T-helper 2 cell treated with Interferon-gamma antibody and Interleukin-4, amounts not matched to agents 5 μg/mL and 100 μg/mL, for 36 hours (primary cell): ENCODE measurements around the gene PEPD.

Experiments used
- DNase-seq: peaks from one replicate; pipeline ENCODE4 v3.0.0; 2021; ENCODE audit warnings: low spot score
- H3K27ac Mint-ChIP-seq: one replicate; pipeline ENCODE4 v1.8.0; 2021; ENCODE audit warnings: mild to moderate bottlenecking, mixed read lengths
- H3K27me3 Mint-ChIP-seq: one replicate; pipeline ENCODE4 v1.8.0; 2021; ENCODE audit warnings: low read depth, mixed read lengths
- H3K36me3 Mint-ChIP-seq: one replicate; pipeline ENCODE4 v1.8.0; 2021; ENCODE audit warnings: low read depth, mixed read lengths
- H3K4me1 Mint-ChIP-seq: one replicate; pipeline ENCODE4 v1.8.0; 2021; ENCODE audit warnings: low read depth, mixed read lengths
- H3K4me3 Mint-ChIP-seq: one replicate; pipeline ENCODE4 v1.8.0; 2022; ENCODE audit warnings: mild to moderate bottlenecking, moderate library complexity, mixed read lengths
- H3K9me3 Mint-ChIP-seq: one replicate; pipeline ENCODE4 v1.8.0; 2021; ENCODE audit warnings: mixed read lengths

The PEPD gene

DNA sequence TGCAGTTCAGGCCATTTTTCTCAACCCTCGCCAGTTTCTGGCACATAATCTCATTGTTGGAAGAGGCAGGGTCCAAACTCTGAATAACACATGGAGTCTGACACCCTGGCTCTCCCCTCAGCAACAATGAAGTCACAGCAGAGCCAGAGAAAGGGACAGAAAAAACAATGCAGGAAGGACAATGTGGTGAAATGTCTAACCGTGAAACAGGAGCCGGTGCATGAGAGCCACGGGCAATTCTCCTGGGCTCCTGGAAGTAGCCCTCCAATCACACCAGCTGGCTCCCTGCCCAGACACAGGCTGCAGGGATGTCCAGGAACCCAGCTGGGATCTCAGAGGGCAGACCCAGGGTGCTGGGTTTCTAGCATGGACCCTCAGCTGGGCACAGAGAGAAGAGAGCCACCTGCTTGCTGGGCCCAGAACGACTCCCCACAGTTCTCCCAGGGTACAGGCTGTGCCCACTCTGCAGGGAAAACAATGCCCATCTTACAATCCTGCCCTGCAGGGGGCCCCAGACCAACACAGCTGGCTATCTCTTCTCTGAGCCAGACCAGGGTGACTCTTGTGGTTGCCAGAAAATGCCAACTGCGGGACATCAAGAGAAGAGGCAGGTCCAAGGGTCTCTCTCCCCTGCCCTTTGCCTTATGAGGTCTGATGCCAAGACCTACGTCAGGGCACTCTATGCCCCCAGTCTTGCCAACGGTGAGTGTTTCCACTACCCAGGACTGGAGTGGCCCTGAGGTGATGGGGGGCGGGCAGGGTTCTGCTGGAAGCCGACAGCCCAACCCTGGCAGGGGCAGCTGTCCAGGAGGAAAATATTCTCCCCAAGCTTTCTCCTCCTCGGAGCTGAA is 83.5 kb downstream of the PEPD start:
- Mint-ChIP-seq H3K9me3 (no peaks in the 10 kb centered on the region), H3K27me3 (no peaks in the 10 kb centered on the region)
- DNase-seq, result no peak

DNA sequence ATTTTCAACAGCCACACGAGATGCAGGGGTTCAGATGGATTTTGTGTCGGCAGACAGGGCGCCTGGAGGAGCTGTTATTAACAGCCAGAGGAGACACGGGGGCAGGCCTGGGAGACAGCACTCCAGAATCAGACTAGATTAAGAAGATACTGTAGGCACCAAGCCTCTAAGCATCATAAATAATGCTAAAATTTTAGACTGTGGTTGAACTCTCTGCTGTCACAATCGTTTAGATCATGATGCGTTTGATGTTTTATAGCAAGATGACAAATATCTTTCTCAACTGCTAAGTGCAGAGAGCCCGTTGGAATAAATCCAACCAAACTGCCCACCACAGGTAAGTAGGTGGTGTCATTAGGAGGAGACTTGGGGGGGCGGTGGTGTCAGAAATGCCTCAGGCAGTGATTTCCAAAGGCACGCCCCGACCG is 84.2 kb downstream of the PEPD start:
- Mint-ChIP-seq H3K27ac (no peak overlapping the region), H3K27me3 (no peaks in the 10 kb centered on the region), H3K9me3 (no peaks in the 10 kb centered on the region), H3K4me3 (no peak overlapping the region), H3K4me1 (no peaks in the 10 kb centered on the region), H3K36me3 (no peaks in the 10 kb centered on the region)
- DNase-seq, result no peak

More for the DNA sequence above, 83.5 kb downstream of the PEPD start:
- Mint-ChIP-seq H3K4me1 (no peaks in the 10 kb centered on the region), H3K27ac (no peak overlapping the region), H3K4me3 (no peak overlapping the region), H3K36me3 (no peaks in the 10 kb centered on the region)

DNA sequence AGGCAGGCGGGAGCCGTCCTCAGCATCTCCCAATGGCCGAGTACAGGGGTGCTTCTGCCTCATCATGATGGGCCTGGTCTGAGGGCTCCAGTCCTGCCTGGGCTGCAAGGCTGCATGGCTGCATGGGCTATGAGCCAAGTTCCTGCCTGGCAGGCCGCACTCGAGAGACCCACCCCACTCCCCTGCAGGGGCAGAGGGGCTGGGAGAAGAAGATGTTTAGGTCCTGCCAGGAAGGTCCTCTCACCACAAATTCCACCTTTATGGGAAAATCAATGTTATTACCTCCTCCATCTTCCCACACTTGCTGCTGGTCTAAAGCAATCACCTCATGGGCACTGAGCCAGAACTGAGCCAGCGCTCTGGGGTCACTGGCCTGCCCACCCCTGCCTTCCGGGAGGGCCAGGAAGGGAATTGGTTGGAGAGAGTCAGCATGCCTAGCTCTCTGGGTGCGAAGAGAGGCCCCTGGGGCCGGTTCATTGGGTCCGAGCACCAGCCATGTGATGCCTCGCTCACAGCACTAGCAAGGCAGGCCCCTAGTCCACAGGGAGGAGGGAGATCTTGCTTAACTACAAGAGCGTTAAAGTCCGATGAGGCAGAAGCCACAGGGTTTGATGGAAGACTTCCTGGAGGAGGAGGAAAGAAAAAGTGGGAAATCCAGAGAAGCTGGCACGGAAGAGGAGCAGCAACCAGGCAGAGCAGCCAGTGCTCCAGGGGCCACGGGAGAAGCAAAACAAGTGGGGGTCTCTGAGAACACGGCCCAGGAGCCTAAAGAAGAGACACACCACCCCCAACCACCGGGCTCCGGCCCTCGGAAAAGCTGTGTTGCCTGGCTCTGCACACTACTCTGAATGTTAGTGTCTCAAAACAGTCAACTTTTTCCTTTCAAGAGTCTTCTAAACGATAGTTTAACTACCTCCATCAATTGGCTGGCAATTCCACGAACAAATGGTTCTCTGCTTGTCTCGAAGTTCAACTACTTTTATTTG is 84.9 kb downstream of the PEPD start:
- H3K36me3 Mint-ChIP-seq, result no peaks in the 10 kb centered on the region
- H3K4me3 Mint-ChIP-seq, result no peak overlapping the region
- no peaks in the 10 kb centered on the region for H3K9me3 Mint-ChIP-seq
- H3K27ac Mint-ChIP-seq, result no peak overlapping the region
- no peaks in the 10 kb centered on the region for H3K4me1 Mint-ChIP-seq
- DNase-seq, result no peak
- H3K27me3 Mint-ChIP-seq, result no peaks in the 10 kb centered on the region

DNA sequence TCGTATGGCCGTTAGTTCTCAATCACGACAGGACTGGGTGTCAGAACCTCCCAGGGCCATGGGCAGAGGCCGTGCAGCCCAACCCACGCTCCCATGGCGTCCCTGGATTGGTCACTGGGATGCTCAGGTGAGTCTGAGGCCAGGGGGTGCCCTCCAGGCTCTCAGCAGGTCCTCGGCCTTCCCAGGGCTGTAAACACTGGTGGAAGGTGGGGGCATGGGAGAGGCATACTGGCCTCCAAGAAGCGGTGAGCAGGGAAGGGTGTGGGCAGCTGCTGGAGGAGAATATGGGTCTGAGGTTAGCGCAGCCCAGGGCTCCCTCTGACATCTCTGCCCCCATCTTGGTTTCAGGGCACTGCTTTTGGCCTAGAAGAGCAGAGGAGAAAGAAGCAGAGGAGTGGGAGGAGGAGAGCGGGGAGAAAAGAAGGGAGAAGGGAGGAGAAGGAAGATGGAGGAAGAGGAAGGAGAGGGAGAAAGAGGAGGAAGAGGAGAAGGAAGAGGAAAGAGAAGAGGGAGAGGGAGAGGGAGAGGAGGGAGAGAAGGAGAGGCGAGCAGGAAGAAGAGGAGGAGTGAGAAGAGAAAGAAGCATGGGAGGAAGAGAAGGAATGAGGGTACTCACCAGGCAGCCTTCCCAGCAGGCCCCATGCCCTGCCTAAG is 85.8 kb downstream of the PEPD start:
- H3K4me3 Mint-ChIP-seq, result no peak overlapping the region

DNA sequence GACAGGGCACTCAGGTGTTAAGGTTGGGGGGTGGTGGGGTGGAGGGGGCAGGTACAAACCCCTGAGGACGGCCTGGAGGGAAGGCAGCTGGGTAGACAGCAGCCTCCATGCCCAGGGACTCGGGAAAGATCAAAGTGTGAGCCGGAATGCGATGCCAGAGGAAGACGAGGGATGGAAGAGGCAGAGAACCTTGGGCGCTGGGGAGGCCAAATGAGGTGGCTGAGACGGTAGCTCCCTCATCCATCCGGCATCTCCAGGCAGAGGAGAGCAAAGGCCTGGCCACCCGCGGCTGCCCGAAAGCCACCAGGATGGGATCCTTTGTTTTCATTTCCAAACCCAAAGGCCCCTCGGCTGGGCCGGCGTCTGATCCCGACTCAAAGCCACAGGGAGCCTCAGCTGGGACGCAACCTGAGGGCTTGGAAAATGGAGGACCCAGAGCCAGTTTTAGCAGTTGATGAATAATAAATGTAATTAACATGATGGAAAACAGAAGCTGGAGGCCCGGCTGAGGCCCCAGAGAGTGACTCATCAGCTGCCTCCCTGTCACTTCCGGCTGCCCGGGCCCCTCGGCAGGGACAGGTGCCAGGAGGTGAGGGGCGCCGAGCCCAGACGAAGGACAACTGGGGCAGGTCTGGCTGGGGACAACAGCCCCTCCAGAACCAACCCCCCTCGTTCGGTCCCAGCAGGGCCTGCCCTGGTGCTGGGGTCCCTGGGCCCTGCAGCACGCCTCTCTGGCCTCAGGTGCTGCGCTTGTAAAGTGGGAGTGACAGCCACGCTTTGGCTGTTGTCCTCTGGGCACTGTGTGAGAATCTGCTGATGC is 86.5 kb downstream of the PEPD start:
- H3K4me3 Mint-ChIP-seq, result no peak overlapping the region
- DNase-seq, result no peak
- H3K9me3 Mint-ChIP-seq, result no peaks in the 10 kb centered on the region
- no peak overlapping the region for H3K27ac Mint-ChIP-seq
- peaks cover 2% of the 10 kb centered on the region for H3K27me3 Mint-ChIP-seq
- no peaks in the 10 kb centered on the region for H3K36me3 Mint-ChIP-seq
- peaks cover 2% of the 10 kb centered on the region for H3K4me1 Mint-ChIP-seq

More for the DNA sequence above, 85.8 kb downstream of the PEPD start:
- no peak overlapping the region for H3K27ac Mint-ChIP-seq
- no peaks in the 10 kb centered on the region for H3K9me3 Mint-ChIP-seq
- H3K36me3 Mint-ChIP-seq, result no peaks in the 10 kb centered on the region
- H3K4me1 Mint-ChIP-seq, result no peaks in the 10 kb centered on the region
- no peak for DNase-seq
- H3K27me3 Mint-ChIP-seq, result peaks cover under 1% of the 10 kb centered on the region

DNA sequence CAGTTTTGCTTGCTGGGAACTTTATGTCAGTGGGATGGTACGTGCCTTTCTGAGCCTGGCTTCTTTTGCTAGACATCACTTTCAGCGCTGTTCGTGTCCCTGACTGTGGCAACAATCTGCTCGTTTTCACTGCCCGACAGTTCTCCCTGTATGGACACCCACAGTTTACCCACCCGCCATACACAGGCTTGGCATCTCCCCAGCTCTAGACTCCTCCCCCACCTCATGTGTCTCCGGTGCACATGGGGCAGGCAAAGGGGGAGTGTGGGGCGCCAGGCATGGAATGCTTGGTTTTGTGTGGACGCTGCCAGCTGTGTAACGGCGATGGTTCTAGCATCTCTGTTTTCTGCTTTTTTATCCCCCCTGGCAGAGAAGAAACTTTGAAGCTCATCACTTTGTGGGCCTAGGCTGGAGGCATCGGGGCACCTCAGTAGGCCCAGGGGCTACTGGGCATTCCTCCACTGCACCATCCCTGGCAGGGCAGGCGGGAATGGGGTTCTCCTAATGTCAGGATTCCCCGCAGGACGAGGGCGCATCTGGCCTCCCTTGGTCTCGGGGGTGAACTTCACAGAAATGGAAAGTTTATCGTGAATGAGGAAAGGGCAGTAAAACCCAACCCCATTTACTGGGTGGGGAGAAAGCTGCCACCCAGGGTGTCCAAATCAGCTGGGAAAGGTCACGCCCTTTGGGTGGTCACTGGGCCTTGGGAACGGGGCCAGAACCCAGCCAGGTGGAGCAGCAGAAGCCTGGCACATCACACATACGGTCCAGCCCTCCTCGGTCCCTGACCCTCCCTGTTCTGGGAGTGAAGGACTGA is 87.3 kb downstream of the PEPD start:
- peaks cover 2% of the 10 kb centered on the region for H3K4me1 Mint-ChIP-seq
- DNase-seq, result no peak
- H3K9me3 Mint-ChIP-seq, result no peaks in the 10 kb centered on the region
- H3K4me3 Mint-ChIP-seq, result no peak overlapping the region
- H3K36me3 Mint-ChIP-seq, result no peaks in the 10 kb centered on the region
- H3K27me3 Mint-ChIP-seq, result peaks cover 2% of the 10 kb centered on the region
- H3K27ac Mint-ChIP-seq, result no peak overlapping the region

DNA sequence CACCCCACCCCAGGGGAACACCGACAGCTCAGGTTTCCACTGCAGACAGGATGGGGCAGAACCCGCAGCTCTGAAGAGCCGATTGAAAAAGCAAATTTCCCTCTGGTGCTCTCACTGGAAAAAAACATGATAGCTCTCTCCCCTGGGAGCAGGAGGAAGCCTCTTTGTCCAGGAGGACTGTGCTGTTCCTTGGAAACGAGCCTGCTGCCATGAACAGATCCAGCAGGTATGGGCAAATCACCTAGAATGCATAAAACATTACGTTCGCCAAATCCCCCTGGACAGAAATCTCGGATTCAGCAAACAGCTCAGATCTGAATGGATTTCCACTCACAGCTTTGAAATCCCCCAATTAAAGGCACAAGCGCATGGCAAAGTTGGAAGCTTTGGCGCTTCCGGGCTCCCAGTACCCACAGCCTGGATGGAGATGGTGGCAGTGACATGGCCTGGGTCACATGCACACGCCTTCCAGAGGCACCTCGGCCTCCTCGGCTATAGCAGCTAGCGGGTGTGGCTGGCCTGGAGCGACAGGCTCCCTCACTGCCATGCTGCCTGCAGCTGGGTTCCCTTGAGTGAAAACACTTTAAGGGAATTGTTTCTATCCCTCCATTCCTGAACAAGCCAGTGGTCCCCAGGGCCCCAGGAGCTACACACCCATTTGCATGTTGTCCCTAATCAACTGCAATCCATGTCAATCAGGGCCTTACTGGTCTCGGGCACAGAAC is 89.0 kb downstream of the PEPD start:
- H3K9me3 Mint-ChIP-seq, result no peaks in the 10 kb centered on the region
- no peak overlapping the region for H3K27ac Mint-ChIP-seq
- no peak for DNase-seq
- no peak overlapping the region for H3K4me3 Mint-ChIP-seq
- peaks cover 2% of the 10 kb centered on the region for H3K27me3 Mint-ChIP-seq
- H3K4me1 Mint-ChIP-seq, result peaks cover 2% of the 10 kb centered on the region
- H3K36me3 Mint-ChIP-seq, result no peaks in the 10 kb centered on the region

DNA sequence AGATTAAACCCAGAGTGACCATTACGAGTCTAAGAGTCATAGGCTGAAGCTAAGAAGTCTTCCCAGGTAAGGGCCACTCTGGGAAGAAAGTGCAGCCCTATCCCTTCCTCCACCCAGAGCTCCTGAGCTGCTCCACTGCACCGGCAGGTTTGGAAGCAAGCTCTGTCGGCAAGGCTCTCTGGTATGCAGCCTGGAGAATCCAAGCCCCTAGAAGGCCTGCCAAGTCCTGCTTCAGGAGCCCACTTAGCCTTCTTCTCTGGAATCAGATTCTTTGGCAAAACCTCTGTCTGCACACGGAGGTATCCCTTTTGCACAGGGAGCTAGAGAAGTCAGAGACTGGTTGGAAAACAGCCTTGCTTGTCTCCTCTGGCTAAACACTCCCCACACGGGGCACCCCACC is 89.6 kb downstream of the PEPD start:
- Mint-ChIP-seq H3K27ac (no peak overlapping the region), H3K9me3 (no peaks in the 10 kb centered on the region), H3K4me3 (no peak overlapping the region), H3K36me3 (no peaks in the 10 kb centered on the region), H3K4me1 (peaks cover 2% of the 10 kb centered on the region), H3K27me3 (peaks cover 2% of the 10 kb centered on the region)
- DNase-seq, result no peak

DNA sequence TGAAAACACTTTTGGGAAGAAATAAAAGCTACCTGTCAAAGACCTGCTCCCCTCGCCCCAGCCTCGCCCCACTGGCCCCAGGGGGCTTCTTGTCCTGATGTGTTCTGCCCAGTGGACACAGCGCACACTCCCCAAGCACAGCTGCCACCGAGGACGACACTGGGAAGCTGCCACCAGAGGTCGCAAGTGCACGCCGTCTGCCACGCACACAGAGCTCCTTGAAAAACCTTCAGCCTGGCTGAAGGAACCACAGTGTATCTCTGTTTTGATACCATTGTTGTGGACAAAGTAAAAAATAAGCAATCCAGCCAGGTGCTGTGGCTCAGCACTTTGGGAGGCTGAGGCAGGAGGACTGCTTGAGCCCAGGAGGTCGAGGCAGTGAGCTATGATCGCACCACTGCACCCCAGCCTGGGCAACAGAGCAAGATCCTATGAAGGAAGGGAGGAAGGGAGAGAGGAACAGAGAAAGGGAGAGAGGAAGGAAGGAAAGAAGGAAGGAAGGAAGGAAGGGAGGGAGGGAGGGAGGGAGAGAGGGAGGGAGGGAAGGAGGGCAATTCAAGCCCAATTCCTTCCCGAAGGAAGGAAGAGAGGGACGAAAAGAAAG is 90.8 kb downstream of the PEPD start:
- Mint-ChIP-seq H3K27ac (no peak overlapping the region), H3K4me1 (peaks cover 2% of the 10 kb centered on the region), H3K27me3 (peaks cover 2% of the 10 kb centered on the region), H3K4me3 (no peak overlapping the region), H3K9me3 (no peaks in the 10 kb centered on the region), H3K36me3 (no peaks in the 10 kb centered on the region)
- peak; percentile 40 for DNase-seq

DNA sequence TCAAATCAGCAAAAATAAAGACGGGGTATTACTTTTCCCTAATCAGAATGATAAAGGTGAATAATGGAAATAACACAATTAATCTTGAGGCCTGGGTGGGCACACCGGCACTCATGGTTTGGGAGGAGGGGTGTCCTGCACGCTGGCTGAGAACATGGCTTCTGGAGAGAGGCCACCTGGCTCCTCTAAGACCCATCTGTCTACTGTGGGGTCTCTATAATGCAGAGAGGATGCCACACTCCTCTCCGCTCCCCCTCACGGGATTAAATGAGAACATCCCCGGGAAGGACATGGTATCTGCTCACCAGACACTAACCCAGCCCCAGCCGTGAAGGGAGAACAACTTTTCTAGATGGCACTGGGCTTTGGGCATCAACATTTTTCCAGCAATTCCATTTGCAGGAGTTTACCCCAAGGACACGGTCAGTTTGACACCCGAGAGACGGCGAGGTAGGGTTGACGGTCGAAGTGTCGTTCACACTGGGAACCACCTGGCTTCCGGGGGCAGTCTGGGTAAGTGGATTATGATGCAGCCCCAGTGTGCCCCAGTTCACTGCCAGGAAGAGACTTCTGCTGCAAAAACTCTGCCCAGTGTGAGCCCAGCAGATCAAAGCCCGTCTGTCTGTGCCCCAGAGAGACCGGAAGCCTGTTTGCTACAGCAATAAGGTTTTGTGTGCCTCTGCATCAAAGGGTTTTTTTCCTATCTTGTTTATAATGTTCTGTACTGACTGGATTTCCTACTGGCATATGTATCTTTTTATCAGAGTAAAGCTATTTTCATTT is 91.5 kb downstream of the PEPD start:
- Mint-ChIP-seq H3K4me3 (no peak overlapping the region), H3K27me3 (peaks cover 2% of the 10 kb centered on the region), H3K9me3 (no peaks in the 10 kb centered on the region), H3K4me1 (peaks cover 2% of the 10 kb centered on the region), H3K27ac (no peak overlapping the region), H3K36me3 (no peaks in the 10 kb centered on the region)
- no peak for DNase-seq

DNA sequence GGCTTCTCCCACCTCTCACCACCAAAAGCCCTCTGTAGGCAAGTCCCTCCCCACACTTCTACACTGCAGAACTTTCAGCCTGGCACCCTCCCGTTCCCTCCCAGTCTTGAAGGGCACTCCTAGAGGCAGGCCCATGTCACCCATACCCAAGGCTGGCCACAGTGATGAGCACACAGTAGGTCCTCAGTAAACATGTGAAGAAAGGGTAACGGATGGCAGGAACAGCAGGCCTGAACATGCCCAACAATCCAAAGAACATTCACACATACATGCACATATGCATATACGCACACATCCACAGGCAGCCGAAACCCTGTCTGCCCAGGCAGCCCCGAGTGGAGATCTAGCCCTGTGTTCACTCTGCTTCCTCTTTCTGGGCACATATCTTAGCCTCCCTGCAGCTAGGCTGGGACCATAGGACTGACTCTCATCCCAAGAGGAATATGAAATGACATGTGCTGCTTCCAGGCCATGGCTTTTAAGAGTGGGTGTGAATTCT is 92.9 kb downstream of the PEPD start:
- Mint-ChIP-seq H3K9me3 (no peaks in the 10 kb centered on the region), H3K27me3 (peaks cover 2% of the 10 kb centered on the region), H3K36me3 (no peaks in the 10 kb centered on the region), H3K27ac (no peak overlapping the region), H3K4me3 (no peak overlapping the region), H3K4me1 (peaks cover 2% of the 10 kb centered on the region)
- no peak for DNase-seq
